Body of pancreas (tissue), 4 donors: ENCODE results near the gene GAST.

Source experiments
- POLR2A ChIP-seq, 3 donors: fragments of 450-650 bp; IDR thresholded peaks; one replicate each; pipeline ENCODE4 v1.6.1; 2016; ENCODE audit warnings: antibody characterized with exemption in 3 of 3, mild to moderate bottlenecking in 2 of 3
- TF ChIP-seq, protein P1 (sequence below), 7 experiments: fragments of 450-650 bp in 4 of 7; fragments of 200-600 bp in 3 of 7; sonication (generic) in 3 of 7; IDR thresholded peaks; one replicate each; pipeline ENCODE4 v1.5.1; 2016 to 2019; ENCODE audit warnings: antibody characterized with exemption in 7 of 7

- TF ChIP-seq, protein P1, sequence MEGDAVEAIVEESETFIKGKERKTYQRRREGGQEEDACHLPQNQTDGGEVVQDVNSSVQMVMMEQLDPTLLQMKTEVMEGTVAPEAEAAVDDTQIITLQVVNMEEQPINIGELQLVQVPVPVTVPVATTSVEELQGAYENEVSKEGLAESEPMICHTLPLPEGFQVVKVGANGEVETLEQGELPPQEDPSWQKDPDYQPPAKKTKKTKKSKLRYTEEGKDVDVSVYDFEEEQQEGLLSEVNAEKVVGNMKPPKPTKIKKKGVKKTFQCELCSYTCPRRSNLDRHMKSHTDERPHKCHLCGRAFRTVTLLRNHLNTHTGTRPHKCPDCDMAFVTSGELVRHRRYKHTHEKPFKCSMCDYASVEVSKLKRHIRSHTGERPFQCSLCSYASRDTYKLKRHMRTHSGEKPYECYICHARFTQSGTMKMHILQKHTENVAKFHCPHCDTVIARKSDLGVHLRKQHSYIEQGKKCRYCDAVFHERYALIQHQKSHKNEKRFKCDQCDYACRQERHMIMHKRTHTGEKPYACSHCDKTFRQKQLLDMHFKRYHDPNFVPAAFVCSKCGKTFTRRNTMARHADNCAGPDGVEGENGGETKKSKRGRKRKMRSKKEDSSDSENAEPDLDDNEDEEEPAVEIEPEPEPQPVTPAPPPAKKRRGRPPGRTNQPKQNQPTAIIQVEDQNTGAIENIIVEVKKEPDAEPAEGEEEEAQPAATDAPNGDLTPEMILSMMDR (IDR thresholded peaks at IDR 0.05): no peak
- no peak for TF ChIP-seq POLR2A (IDR thresholded peaks at IDR 0.05)
Observed at GRCh38 chr17:41682631-41683030, 29.5 kb upstream of the GAST start.
